Upper lobe of left lung (tissue), 6 donors: ENCODE data around the gene PA2G4. TPM values are rescaled to one million over a fixed set of nuclear protein-coding genes. Genes with fewer than 3 reads are reported as not detected.

Experiments used
- ATAC-seq, 2 donors: fragments of 200-7000 bp; cut with Tn5 transposase; one replicate each; pipeline ENCODE4 v1.9.1; 2022; ENCODE audit warnings: mild to moderate bottlenecking in 2 of 2, moderate library complexity in 2 of 2; ENCODE audit not compliant: low FRiP score in 2 of 2
- DNase-seq, 2 donors: peaks; one replicate each; pipeline ENCODE4 v3.0.0-alpha.2; 2019 to 2020
- H3K27ac ChIP-seq, 4 donors: fragments of 200-600 bp; sonication (generic); one replicate each; pipeline ENCODE4 v1.5.1; 2016 to 2019
- H3K27me3 ChIP-seq, 4 donors: fragments of 200-600 bp; sonication (generic); one replicate each; pipeline ENCODE4 v1.5.1; 2017 to 2019
- H3K36me3 ChIP-seq, 4 donors: fragments of 200-600 bp; sonication (generic); one replicate each; pipeline ENCODE4 v1.5.1; 2016 to 2019
- H3K4me1 ChIP-seq, 4 donors: fragments of 200-600 bp; sonication (generic); one replicate each; pipeline ENCODE4 v1.5.1; 2018 to 2019
- H3K4me3 ChIP-seq, 4 donors: fragments of 200-600 bp; sonication (generic); one replicate each; pipeline ENCODE4 v1.5.1; 2017 to 2019; ENCODE audit warnings: mild to moderate bottlenecking in 2 of 4, moderate library complexity in 1 of 4
- H3K9me3 ChIP-seq, 4 donors: fragments of 200-600 bp; sonication (generic); one replicate each; pipeline ENCODE4 v1.5.1; 2018 to 2019
- EP300 ChIP-seq, 4 donors: sonication (generic); formaldehyde crosslinking; IDR thresholded peaks; one replicate each; pipeline ENCODE4 v1.5.1; 2017; ENCODE audit warnings: antibody characterized with exemption in 4 of 4, control low read depth in 2 of 4
- POLR2A ChIP-seq, 4 donors: fragments of 450-650 bp; IDR thresholded peaks; one replicate each; pipeline ENCODE4 v1.5.1; 2016 to 2017; ENCODE audit warnings: antibody characterized with exemption in 4 of 4, mild to moderate bottlenecking in 2 of 4
- POLR2AphosphoS5 ChIP-seq, 2 donors: sonication (generic); formaldehyde crosslinking; IDR thresholded peaks; one replicate each; pipeline ENCODE4 v1.5.1; 2017; ENCODE audit warnings: antibody characterized with exemption in 2 of 2
- WGBS, 2 donors: methylation state at CpG; one replicate each; pipeline ENCODE4 v1.1.5; 2017 to 2018; 5-methylcytosine and 5-hydroxymethylcytosine counted together
- total RNA-seq, 6 donors: library from RNA; depleted of rRNA in 4 of 6; stranded (reverse); fragments of >200 nt in 4 of 6; gene quantifications; one replicate each; pipeline versions ENCODE4 v1.1.0 to v1.2.1, GENCODE V29; 2016 to 2021
- TF ChIP-seq, protein P1 (sequence below), 6 experiments: fragments of 450-650 bp in 4 of 6; fragments of 200-600 bp in 2 of 6; sonication (generic) in 2 of 6; IDR thresholded peaks; one replicate each; pipeline ENCODE4 v1.5.1; 2016 to 2019; ENCODE audit warnings: antibody characterized with exemption in 6 of 6
- donor health status: DM: no; HTN: no; CAD: no; lungs with moderate emphysema.
- donor health status: DM: no; HTN: yes; CAD: no; lungs with severe emphysema.

The PA2G4 gene
- total RNA-seq, 6 donors from 2014 or later, result 36.7 to 103 (median 70.7) TPM

DNA sequence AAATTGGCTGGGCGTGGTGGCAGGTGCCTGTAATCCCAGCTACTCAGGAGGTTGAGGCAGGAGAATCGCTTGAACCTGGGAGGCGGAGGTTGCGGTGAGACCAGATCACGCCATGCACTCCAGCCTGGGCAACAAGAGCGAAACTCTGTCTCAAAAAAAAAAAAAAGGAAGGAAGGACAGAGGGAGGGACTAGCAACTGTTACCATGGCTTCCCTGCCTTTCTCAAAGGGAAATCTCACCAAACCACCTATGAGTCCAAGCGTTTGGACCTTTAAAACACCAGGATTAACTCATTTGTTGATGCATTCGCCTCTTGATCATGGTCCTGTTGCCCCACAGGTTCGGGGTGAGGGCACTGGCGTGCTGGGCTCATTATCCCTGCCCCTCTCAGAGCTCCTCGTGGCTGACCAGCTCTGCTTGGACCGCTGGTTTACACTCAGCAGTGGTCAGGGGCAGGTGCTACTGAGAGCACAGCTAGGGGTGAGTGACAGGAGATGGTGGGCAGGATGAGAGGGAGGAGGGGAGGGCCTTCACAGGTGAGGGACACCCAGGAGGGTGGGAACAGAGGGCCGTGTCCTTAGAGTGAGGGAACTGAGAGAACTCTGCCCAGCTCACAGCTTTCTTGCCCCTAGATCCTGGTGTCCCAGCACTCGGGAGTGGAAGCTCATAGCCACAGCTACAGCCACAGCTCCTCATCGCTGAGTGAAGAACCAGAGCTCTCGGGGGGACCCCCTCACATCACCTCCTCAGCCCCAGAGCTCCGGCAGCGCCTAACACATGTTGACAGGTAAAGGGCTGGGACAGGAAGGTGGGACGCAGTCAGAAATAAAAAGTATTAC lies 37.8 kb downstream of the PA2G4 start:
- DNase-seq, result no peak
- WGBS, 2 donors, result 78 to 88% methylated on average over 17 to 19 of the region's 19 CpGs
- no peak for ATAC-seq
- H3K27me3 ChIP-seq, result no peaks in the 10 kb centered on the region
- H3K27ac ChIP-seq, result peak overlapping the region in 3 of 4 donors; percentile 65 to 81 (median 73)
- no peaks in the 10 kb centered on the region for H3K9me3 ChIP-seq
- H3K4me1 ChIP-seq, result peaks cover 10 to 24% (median 16%) of the 10 kb centered on the region in 4 donors
- no peak overlapping the region for H3K4me3 ChIP-seq
- peaks cover 17 to 81% (median 61%) of the 10 kb centered on the region in 4 donors for H3K36me3 ChIP-seq
- TF ChIP-seq EP300 (IDR thresholded peaks at IDR 0.05) (no peak), POLR2AphosphoS5 (IDR thresholded peaks at IDR 0.05) (no peak), POLR2A (IDR thresholded peaks at IDR 0.05) (no peak)
- TF ChIP-seq, protein P1, sequence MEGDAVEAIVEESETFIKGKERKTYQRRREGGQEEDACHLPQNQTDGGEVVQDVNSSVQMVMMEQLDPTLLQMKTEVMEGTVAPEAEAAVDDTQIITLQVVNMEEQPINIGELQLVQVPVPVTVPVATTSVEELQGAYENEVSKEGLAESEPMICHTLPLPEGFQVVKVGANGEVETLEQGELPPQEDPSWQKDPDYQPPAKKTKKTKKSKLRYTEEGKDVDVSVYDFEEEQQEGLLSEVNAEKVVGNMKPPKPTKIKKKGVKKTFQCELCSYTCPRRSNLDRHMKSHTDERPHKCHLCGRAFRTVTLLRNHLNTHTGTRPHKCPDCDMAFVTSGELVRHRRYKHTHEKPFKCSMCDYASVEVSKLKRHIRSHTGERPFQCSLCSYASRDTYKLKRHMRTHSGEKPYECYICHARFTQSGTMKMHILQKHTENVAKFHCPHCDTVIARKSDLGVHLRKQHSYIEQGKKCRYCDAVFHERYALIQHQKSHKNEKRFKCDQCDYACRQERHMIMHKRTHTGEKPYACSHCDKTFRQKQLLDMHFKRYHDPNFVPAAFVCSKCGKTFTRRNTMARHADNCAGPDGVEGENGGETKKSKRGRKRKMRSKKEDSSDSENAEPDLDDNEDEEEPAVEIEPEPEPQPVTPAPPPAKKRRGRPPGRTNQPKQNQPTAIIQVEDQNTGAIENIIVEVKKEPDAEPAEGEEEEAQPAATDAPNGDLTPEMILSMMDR (IDR thresholded peaks at IDR 0.05), result no peak

DNA sequence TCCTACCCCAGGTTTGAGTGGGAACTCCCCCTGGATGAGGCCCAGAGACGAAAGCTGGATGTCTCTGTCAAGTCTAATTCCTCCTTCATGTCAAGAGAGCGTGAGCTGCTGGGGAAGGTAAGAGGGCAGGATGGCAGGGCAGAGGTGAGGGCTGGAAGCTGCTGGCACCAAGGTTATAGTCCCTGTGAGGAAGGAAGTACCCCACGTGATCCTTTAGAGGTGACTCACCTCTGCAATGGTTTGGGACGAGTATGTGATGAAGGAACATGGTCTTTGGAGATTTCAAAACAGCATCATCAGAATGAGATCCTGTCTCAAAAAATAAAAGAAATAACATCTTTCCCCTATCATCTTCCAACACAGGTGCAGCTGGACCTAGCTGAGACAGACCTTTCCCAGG lies 38.9 kb downstream of the PA2G4 start:
- Histone ChIP-seq H3K36me3 (peaks cover 11 to 70% (median 50%) of the 10 kb centered on the region in 4 donors), H3K4me1 (peaks cover 12 to 24% (median 17%) of the 10 kb centered on the region in 4 donors), H3K9me3 (no peaks in the 10 kb centered on the region), H3K27me3 (no peaks in the 10 kb centered on the region), H3K4me3 (no peak overlapping the region), H3K27ac (peak overlapping the region; percentile 63 to 81 (median 69))
- no peak for DNase-seq
- WGBS, 2 donors, result 67 to 72% methylated on average over 4 of the region's 4 CpGs
- ATAC-seq, result no peak
- no peak for TF ChIP-seq POLR2A (IDR thresholded peaks at IDR 0.05)

GRCh38 chr12:56143870-56144269 lies 39.5 kb downstream of the PA2G4 start:
- no peak for TF ChIP-seq EP300 (IDR thresholded peaks at IDR 0.05)
- TF ChIP-seq POLR2A (IDR thresholded peaks at IDR 0.05), result peak in 1 of 4 donors; percentile 16
- TF ChIP-seq POLR2AphosphoS5 (IDR thresholded peaks at IDR 0.05), result peak in 1 of 2 donors; percentile 48
- TF ChIP-seq, protein P1 (IDR thresholded peaks at IDR 0.05), result no peak
- H3K27me3 ChIP-seq, result no peaks in the 10 kb centered on the region
- no peak overlapping the region for H3K4me3 ChIP-seq
- H3K9me3 ChIP-seq, result no peaks in the 10 kb centered on the region
- peak; percentile 20 to 35 for ATAC-seq
- DNase-seq, result no peak
- peaks cover 6 to 64% (median 44%) of the 10 kb centered on the region in 4 donors for H3K36me3 ChIP-seq
- H3K27ac ChIP-seq, result peak overlapping the region; percentile 63 to 81 (median 69)
- peaks cover 12 to 24% (median 17%) of the 10 kb centered on the region in 4 donors for H3K4me1 ChIP-seq
- 64 to 66% methylated on average over 7 to 8 of the region's 8 CpGs for WGBS, 2 donors

GRCh38 chr12:56145217-56145616 lies 40.9 kb downstream of the PA2G4 start:
- 95 to 98% methylated on average over 3 of the region's 3 CpGs for WGBS, 2 donors
- TF ChIP-seq POLR2A (IDR thresholded peaks at IDR 0.05) (no peak), EP300 (IDR thresholded peaks at IDR 0.05) (no peak), POLR2AphosphoS5 (IDR thresholded peaks at IDR 0.05) (no peak)
- TF ChIP-seq, protein P1 (IDR thresholded peaks at IDR 0.05), result no peak
- ATAC-seq (no peak), DNase-seq (no peak)
- peaks cover 12 to 24% (median 17%) of the 10 kb centered on the region in 4 donors for H3K4me1 ChIP-seq
- H3K36me3 ChIP-seq, result peaks cover 5 to 50% (median 33%) of the 10 kb centered on the region in 4 donors
- H3K9me3 ChIP-seq, result no peaks in the 10 kb centered on the region
- H3K27me3 ChIP-seq, result no peaks in the 10 kb centered on the region
- peak overlapping the region in 1 of 4 donors; percentile 81 for H3K27ac ChIP-seq
- H3K4me3 ChIP-seq, result no peak overlapping the region
